Measurements from ENCODE around the gene FANCD2.
"Not testable (repeated sequence)": the region's sequence is repeated elsewhere in the genome, so short reads cannot be mapped to it uniquely, and the experiment has no call there.

The FANCD2 gene

GRCh38 chr3:10041034-10041433, 14.8 kb downstream of the FANCD2 start:
- no peak for TF ChIP-seq CTCF (IDR thresholded peaks at IDR 0.05)
- Histone ChIP-seq H3K27ac (no peak overlapping the region), H3K4me3 (no peak overlapping the region)
- no peak for DNase-seq (ENCODE audit: low spot score)

GRCh38 chr3:10047876-10048275, 21.6 kb downstream of the FANCD2 start:
- DNase-seq (ENCODE audit: low spot score): no peak
- no peak for TF ChIP-seq CTCF (IDR thresholded peaks at IDR 0.05)
- Histone ChIP-seq H3K4me3 (no peak overlapping the region), H3K27ac (no peak overlapping the region)

- not testable (repeated sequence) for DNase-seq (ENCODE audit: low spot score); H3K27ac ChIP-seq; H3K4me3 ChIP-seq
Measured at GRCh38 chr3:10053054-10053453, 26.8 kb downstream of the FANCD2 start.

DNA sequence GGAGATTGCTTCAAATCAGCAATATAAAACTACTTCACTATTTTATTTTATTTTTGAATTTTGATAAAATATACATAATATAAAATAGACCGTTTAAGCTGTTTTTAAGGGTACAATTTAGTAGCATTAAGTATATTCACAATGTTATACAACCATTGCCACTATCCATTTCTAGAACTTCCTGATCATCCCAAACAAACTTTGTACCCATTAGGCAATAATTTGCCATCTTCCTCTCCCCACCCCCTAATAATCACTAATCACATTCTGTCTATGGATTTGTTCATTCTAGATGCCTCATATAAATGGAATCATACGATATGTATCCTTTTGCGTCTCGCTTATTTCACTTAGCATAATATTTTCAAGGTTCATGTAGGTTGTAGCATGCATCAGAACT, 28.9 kb downstream of the FANCD2 start:
- no peak overlapping the region for H3K4me3 ChIP-seq
- no peak overlapping the region for H3K27ac ChIP-seq
- no peak for TF ChIP-seq CTCF (IDR thresholded peaks at IDR 0.05)
- DNase-seq (ENCODE audit: low spot score): no peak

GRCh38 chr3:10070077-10070476, 43.8 kb downstream of the FANCD2 start:
- not testable (repeated sequence) for H3K4me3 ChIP-seq; DNase-seq (ENCODE audit: low spot score); H3K27ac ChIP-seq

- DNase-seq (ENCODE audit: low spot score): no peak
- Histone ChIP-seq H3K27ac (no peak overlapping the region), H3K4me3 (no peak overlapping the region)
- no peak for TF ChIP-seq CTCF (IDR thresholded peaks at IDR 0.05)
Measured at GRCh38 chr3:10074666-10075065, 48.4 kb downstream of the FANCD2 start.

GRCh38 chr3:10081871-10082270, 55.6 kb downstream of the FANCD2 start:
- no peak overlapping the region for H3K27ac ChIP-seq
- no peak overlapping the region for H3K4me3 ChIP-seq
- no peak for DNase-seq (ENCODE audit: low spot score)
- TF ChIP-seq CTCF (IDR thresholded peaks at IDR 0.05): no peak

DNA sequence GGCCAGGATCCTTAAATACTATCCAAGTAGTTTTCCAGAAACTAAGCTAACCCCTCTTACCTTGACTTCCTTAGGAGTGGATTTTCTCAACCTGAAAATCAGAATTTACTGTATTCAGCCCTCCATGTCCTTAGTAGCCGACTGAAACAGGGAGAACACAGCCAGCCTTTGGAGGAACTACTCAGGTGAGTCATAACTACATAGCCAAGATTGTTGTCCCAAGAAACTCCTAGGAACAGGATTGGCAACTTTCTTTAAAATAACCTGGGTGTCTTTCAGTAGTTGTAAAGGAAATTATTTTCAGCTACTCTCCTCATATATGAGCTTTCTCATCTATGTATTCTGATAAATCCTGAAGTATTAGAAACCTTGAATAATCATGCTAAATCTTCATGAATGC, 59.5 kb downstream of the FANCD2 start:
- Histone ChIP-seq H3K27ac (no peak overlapping the region), H3K4me3 (no peak overlapping the region)
- no peak for TF ChIP-seq CTCF (IDR thresholded peaks at IDR 0.05)
- DNase-seq (ENCODE audit: low spot score): no peak
